Mesothelial cell of epicardium (in vitro differentiated cells): ENCODE measurements around the gene LIPN. TPM values are rescaled to one million over a fixed set of nuclear protein-coding genes. Genes with fewer than 3 reads are reported as not detected.

Source experiments
- DNase-seq, 2 experiments: peaks; one replicate each; pipeline ENCODE4 v3.0.0; 2021; ENCODE audit warnings: low spot score in 2 of 2; ENCODE audit not compliant: unreplicated experiment in 2 of 2
- H3K27ac Mint-ChIP-seq: 2 replicates; pipeline ENCODE4 v1.8.0; 2021; ENCODE audit warnings: mixed read lengths
- H3K27me3 Mint-ChIP-seq: 2 replicates; pipeline ENCODE4 v1.8.0; 2021; ENCODE audit warnings: low read depth, mixed read lengths
- H3K36me3 Mint-ChIP-seq: 2 replicates; pipeline ENCODE4 v1.8.0; 2021; ENCODE audit warnings: mixed read lengths
- H3K4me1 Mint-ChIP-seq: 2 replicates; pipeline ENCODE4 v1.8.0; 2021; ENCODE audit warnings: mixed read lengths
- H3K4me3 Mint-ChIP-seq: 2 replicates; pipeline ENCODE4 v1.8.0; 2021; ENCODE audit warnings: mild to moderate bottlenecking, moderate library complexity, mixed read lengths
- H3K9me3 Mint-ChIP-seq: 2 replicates; pipeline ENCODE4 v1.8.0; 2021; ENCODE audit warnings: mixed read lengths
- total RNA-seq: library from RNA; stranded (reverse); gene quantifications from 3 replicates; pipeline ENCODE4 v1.2.1, GENCODE V29; 2021
- TF ChIP-seq, protein P1 (sequence below): fragments of 200-600 bp; sonication (generic); IDR thresholded peaks from one replicate; pipeline ENCODE4 v1.5.0; 2021; ENCODE audit warnings: antibody characterized with exemption; ENCODE audit not compliant: unreplicated experiment

LIPN gene
- total RNA-seq, 1 donor from 2014 or later: not detected

- TF ChIP-seq, protein P1, sequence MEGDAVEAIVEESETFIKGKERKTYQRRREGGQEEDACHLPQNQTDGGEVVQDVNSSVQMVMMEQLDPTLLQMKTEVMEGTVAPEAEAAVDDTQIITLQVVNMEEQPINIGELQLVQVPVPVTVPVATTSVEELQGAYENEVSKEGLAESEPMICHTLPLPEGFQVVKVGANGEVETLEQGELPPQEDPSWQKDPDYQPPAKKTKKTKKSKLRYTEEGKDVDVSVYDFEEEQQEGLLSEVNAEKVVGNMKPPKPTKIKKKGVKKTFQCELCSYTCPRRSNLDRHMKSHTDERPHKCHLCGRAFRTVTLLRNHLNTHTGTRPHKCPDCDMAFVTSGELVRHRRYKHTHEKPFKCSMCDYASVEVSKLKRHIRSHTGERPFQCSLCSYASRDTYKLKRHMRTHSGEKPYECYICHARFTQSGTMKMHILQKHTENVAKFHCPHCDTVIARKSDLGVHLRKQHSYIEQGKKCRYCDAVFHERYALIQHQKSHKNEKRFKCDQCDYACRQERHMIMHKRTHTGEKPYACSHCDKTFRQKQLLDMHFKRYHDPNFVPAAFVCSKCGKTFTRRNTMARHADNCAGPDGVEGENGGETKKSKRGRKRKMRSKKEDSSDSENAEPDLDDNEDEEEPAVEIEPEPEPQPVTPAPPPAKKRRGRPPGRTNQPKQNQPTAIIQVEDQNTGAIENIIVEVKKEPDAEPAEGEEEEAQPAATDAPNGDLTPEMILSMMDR: no peak
- Mint-ChIP-seq H3K27ac (no peak overlapping the region), H3K36me3 (no peaks in the 10 kb centered on the region)
Observed at GRCh38 chr10:88792661-88793060, 32.8 kb downstream of the LIPN start.

GRCh38 chr10:88793712-88794299, 34.0 kb downstream of the LIPN start:
- Mint-ChIP-seq H3K9me3 (no peaks in the 10 kb centered on the region), H3K4me1 (peaks cover 9% of the 10 kb centered on the region), H3K27ac (no peak overlapping the region), H3K36me3 (no peaks in the 10 kb centered on the region), H3K4me3 (no peak overlapping the region), H3K27me3 (peaks cover 6% of the 10 kb centered on the region)
- TF ChIP-seq, protein P1: no peak
- DNase-seq: no peak

More at GRCh38 chr10:88792661-88793060, 32.8 kb downstream of the LIPN start:
- H3K9me3 Mint-ChIP-seq: no peaks in the 10 kb centered on the region
- H3K4me3 Mint-ChIP-seq: no peak overlapping the region
- peaks cover 15% of the 10 kb centered on the region for H3K4me1 Mint-ChIP-seq
- H3K27me3 Mint-ChIP-seq: no peaks in the 10 kb centered on the region
- no peak for DNase-seq

GRCh38 chr10:88794731-88795130, 34.9 kb downstream of the LIPN start:
- H3K4me1 Mint-ChIP-seq: peaks cover 2% of the 10 kb centered on the region
- H3K4me3 Mint-ChIP-seq: no peak overlapping the region

DNA sequence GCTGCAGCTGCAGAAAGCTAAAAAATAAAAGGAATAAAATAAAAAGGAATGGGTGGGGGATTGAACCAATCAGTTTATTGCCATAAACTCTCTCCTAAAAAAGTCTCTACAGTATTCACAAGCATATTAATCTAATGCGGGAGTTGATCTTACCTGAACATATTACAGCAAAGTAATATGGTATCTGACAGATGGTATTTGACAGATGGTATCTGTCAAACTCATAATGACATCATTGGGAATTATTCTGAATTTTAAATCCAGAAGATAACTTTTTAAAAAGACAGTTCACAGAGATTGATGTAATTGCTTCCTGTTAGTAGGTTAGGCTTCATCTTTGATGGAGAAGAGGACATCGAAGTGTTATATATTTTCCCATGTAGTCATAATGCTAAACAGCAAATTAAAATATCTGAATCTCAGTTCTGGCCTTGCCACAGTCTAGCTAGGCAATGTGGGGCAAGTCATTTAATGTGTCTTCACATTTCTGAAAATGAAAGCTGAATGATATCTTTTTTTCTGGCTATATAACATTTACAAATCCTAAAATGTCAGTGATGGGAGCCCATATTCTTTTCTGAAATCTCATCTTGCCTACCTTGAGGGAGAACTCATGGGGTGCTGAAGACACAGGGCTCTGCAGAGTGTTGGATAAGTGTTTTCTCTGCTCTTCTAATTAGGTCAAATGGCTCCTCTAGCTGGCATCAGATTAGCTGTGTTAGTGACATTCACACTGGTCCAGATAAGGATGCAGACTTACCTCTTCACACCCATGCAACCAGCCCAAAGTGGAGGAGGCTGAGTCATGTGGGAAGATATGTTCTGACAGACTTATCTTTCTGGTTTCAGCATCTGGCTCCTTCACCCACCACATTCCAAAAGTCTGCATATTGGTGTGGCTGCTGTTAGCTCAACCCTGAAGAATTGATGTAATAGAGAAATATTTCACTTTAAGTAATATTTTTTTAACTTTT, 40.6 kb downstream of the LIPN start:
- DNase-seq: no peak
- no peak overlapping the region for H3K27ac Mint-ChIP-seq
- peaks cover 3% of the 10 kb centered on the region for H3K4me1 Mint-ChIP-seq
- peaks cover 6% of the 10 kb centered on the region for H3K27me3 Mint-ChIP-seq
- H3K4me3 Mint-ChIP-seq: no peak overlapping the region
- H3K36me3 Mint-ChIP-seq: no peaks in the 10 kb centered on the region
- H3K9me3 Mint-ChIP-seq: no peaks in the 10 kb centered on the region
- TF ChIP-seq, protein P1: no peak

More at GRCh38 chr10:88794731-88795130, 34.9 kb downstream of the LIPN start:
- H3K27ac Mint-ChIP-seq: no peak overlapping the region
- no peak for DNase-seq
- H3K9me3 Mint-ChIP-seq: no peaks in the 10 kb centered on the region
- H3K27me3 Mint-ChIP-seq: peaks cover 6% of the 10 kb centered on the region
- H3K36me3 Mint-ChIP-seq: no peaks in the 10 kb centered on the region
- TF ChIP-seq, protein P1: no peak

- H3K4me3 Mint-ChIP-seq: no peak within 1 kb of the TSS
- peaks cover 6% of the 10 kb centered on the region for H3K27me3 Mint-ChIP-seq
- H3K36me3 Mint-ChIP-seq: no peaks in the 10 kb centered on the region
- H3K4me1 Mint-ChIP-seq: peaks cover 3% of the 10 kb centered on the region
- no peak within 1 kb of the TSS for H3K27ac Mint-ChIP-seq
- DNase-seq: no peak
- TF ChIP-seq, protein P1: no peak
- no peaks in the 10 kb centered on the region for H3K9me3 Mint-ChIP-seq
Observed at GRCh38 chr10:88802523-88803285, 42.9 kb downstream of the LIPN start, which contains the start of gene LIPM. Gene LIPM (plus strand): TSS chr10:88802730. CDS start chr10:88802897, 167 bp downstream.
